GM13976 (cell line): ENCODE results near the gene FIG4.

ENCODE experiments used
- DNase-seq: peaks from one replicate; pipeline ENCODE4 v3.0.0; 2012; ENCODE audit warnings: low spot score
- in situ Hi-C: fragments of 300-500 bp; cut with MboI; formaldehyde crosslinking; loops from one replicate; pipeline ENCODE4 v1.12.0; 2022; ENCODE audit warnings: low sequenced_read_pairs, mixed read lengths, inconsistent platforms; ENCODE audit not compliant: unreplicated experiment
- TF ChIP-seq, protein P1 (sequence below): IDR thresholded peaks from 2 replicates; pipeline ENCODE4 v1.5.1; 2012; ENCODE audit warnings: borderline replicate concordance, mild to moderate bottlenecking; ENCODE audit not compliant: insufficient read depth; ENCODE audit errors: extremely low read depth, missing control alignments, control extremely low read depth

Gene FIG4

DNA sequence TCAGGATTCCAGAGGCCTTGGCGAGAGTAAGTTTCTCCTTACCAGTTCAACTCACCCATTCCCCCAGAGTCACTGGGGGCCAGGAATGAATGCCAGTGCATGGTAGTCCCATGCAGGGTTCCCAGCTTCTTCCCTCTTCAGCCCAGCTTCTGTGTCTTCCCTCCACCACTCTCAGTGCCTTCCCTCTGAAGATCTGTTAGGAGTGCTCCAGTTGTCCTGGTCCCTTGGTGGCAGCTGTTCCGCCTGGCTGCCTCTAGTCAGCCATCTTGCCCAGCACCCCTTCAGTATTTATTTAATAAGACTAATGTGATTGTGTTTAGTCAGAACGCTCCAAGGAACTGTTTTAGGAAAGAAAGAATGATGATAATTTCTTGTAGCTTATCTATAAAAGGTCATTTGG is 23.1 kb downstream of the FIG4 start:
- in situ Hi-C loops = no loop called here
- TF ChIP-seq, protein P1, sequence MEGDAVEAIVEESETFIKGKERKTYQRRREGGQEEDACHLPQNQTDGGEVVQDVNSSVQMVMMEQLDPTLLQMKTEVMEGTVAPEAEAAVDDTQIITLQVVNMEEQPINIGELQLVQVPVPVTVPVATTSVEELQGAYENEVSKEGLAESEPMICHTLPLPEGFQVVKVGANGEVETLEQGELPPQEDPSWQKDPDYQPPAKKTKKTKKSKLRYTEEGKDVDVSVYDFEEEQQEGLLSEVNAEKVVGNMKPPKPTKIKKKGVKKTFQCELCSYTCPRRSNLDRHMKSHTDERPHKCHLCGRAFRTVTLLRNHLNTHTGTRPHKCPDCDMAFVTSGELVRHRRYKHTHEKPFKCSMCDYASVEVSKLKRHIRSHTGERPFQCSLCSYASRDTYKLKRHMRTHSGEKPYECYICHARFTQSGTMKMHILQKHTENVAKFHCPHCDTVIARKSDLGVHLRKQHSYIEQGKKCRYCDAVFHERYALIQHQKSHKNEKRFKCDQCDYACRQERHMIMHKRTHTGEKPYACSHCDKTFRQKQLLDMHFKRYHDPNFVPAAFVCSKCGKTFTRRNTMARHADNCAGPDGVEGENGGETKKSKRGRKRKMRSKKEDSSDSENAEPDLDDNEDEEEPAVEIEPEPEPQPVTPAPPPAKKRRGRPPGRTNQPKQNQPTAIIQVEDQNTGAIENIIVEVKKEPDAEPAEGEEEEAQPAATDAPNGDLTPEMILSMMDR = no peak
- DNase-seq = no peak

DNA sequence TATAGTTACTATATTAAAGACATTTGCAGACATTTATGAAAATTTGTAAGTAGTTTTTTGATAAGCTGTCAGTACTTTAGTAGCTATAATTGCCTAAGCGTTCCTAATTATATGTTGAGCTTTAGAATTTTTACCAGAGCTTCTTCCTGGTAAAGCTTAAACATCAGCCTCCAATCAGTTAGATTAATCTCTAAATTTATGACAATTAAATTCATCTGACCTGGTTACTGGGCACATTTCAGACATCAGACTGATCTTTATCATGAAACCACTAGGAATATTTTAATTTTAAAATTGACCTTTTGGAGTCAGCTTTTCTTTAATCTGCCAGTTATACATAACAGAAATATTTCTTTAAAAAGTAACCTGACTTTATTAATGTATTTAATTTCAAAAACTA is 23.5 kb downstream of the FIG4 start:
- no peak for DNase-seq
- in situ Hi-C loops = no loop called here
- TF ChIP-seq, protein P1 = no peak

DNA sequence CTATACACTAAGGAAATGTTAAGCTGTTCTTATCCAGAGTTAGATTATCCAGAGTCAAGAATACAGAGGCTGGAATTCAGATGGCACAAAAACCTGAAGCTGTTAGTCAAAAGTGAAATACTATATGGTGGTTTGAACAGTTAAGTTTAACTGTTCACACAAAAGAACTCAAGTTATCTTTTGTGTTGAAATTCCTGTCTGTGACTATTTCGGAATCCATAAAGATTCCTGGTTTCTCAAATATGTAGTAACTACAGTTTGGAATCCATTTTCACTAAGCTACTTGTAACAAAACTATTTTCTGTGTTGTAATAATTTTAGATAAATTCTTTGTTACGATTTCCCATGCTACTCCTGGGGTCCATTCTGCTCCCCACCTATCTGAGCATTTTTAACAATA is 24.5 kb downstream of the FIG4 start:
- DNase-seq = no peak
- in situ Hi-C loops = no loop called here
- TF ChIP-seq, protein P1 = no peak

DNA sequence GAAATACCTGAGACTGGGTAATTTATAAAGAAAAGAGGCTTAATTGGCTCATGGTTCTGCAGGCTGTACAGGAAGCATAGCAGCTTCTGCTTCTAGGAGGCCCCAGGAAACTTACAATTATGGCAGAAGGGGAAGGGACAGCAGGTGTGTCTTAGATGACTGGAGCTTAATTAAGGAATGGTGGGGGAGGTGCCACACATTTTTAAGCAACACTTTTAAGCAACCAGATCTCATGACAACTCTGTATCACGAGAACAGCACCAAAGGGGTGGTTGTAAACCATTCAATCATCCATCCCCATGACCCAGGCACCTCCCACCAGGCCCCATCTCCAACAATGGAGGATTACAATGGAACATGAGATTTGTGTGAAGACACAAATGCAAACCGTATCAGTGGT is 26.9 kb downstream of the FIG4 start:
- in situ Hi-C loops = no loop called here
- TF ChIP-seq, protein P1 = no peak
- no peak for DNase-seq

DNA sequence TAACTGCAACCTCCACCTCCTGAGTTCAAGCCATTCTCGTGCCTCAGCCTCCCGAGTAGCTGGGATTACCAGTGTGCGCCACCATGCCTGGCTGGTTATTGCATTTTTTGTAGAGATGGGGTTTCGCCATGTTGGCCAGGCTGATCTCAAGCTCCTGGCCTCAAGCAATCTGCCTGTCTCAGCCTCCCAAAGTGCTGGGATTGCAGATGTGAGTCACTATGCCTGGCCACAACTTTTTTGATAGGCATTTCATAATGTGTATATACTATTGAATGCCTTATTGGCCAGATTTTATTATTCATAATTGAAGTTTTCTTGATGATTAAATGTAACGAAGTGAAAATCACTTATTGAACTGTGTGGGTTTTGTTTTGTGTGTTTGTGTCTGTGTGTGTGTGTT is 27.9 kb downstream of the FIG4 start:
- DNase-seq = no peak
- TF ChIP-seq, protein P1 = no peak
- in situ Hi-C loops = no loop called here

DNA sequence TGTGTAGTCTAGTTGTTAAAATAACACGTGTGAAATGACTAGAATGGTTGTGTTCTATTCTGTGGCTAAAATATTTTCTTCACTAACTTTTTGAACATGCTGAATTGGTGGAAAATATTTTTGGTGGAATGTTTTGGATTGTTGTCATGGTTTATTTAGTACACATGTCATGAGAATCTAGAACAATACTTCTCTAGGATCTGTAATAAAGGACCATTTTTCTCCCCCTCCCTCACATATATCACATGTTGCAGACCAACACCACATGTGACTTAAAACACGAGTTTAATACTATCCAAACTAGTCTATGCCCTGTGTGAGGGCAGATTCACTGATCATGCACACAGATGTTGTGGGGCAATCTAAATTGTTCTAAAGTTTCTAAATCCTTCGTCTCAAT is 29.2 kb downstream of the FIG4 start:
- TF ChIP-seq, protein P1 = no peak
- DNase-seq = no peak
- in situ Hi-C loops = no loop called here

GRCh38 chr6:109722011-109722410 is 30.9 kb downstream of the FIG4 start:
- DNase-seq = no peak
- TF ChIP-seq, protein P1 = no peak
- in situ Hi-C loops = no loop called here
